Common myeloid progenitor, CD34-positive (primary cell): ENCODE measurements around the gene PPFIA1.

ENCODE experiments used
- CTCF ChIA-PET: fragments of 350-600 bp; sonication (Branson Sonifier 250); formaldehyde crosslinking; loops from one replicate; lab custom pipeline; 2021; ENCODE audit warnings: antibody characterized with exemption; lab: Charles Lee
- POLR2A ChIA-PET: fragments of 350-600 bp; sonication (Branson Sonifier 250); formaldehyde crosslinking; loops from one replicate; lab custom pipeline; 2021; ENCODE audit warnings: antibody characterized with exemption; lab: Charles Lee
- DNase-seq, 3 donors: peaks; one replicate each; pipeline versions ENCODE4 v3.0.0 to v3.0.0-alpha.2; 2013
- H3K27ac ChIP-seq, 2 experiments: 1 replicate in 1 of 2; 2 replicates in 1 of 2; pipeline ENCODE4 v1.7.0; 2013; ENCODE audit warnings: inconsistent platforms in 2 of 2, low read length in 2 of 2, mild to moderate bottlenecking in 2 of 2, low read depth in 1 of 2, moderate library complexity in 1 of 2; ENCODE audit not compliant: severe bottlenecking in 2 of 2, insufficient read depth in 1 of 2, poor library complexity in 1 of 2
- H3K27me3 ChIP-seq, 5 experiments: replicated peaks in 2 of 5; 1 replicate in 3 of 5; 2 replicates in 2 of 5; pipeline versions ENCODE4 v1.6.1 to v1.7.0; 2013; ENCODE audit warnings: low read length in 4 of 5, mild to moderate bottlenecking in 2 of 5, moderate library complexity in 2 of 5, inconsistent platforms in 1 of 5; ENCODE audit not compliant: insufficient read depth in 5 of 5, control insufficient read depth in 4 of 5
- H3K36me3 ChIP-seq, 4 experiments: 1 replicate in 2 of 4; 2 replicates in 2 of 4; pipeline versions ENCODE4 v1.6.1 to v1.7.0; 2013; ENCODE audit warnings: low read length in 3 of 4, control low read depth in 1 of 4, mild to moderate bottlenecking in 1 of 4; ENCODE audit not compliant: control insufficient read depth in 4 of 4, insufficient read depth in 4 of 4
- H3K4me1 ChIP-seq, 4 experiments: 1 replicate in 3 of 4; 2 replicates in 1 of 4; pipeline versions ENCODE4 v1.6.1 to v1.7.1; 2013; ENCODE audit warnings: low read length in 3 of 4, mild to moderate bottlenecking in 3 of 4, control low read depth in 1 of 4, inconsistent platforms in 1 of 4, moderate library complexity in 1 of 4; ENCODE audit not compliant: control insufficient read depth in 4 of 4, insufficient read depth in 4 of 4; ENCODE audit errors: control extremely low read depth in 1 of 4
- H3K4me3 ChIP-seq, 7 experiments: 1 replicate in 4 of 7; 2 replicates in 3 of 7; pipeline versions ENCODE4 v1.5.1 to v1.7.0; 2013; ENCODE audit warnings: mild to moderate bottlenecking in 7 of 7, low read length in 6 of 7, moderate library complexity in 6 of 7, inconsistent platforms in 2 of 7, low read depth in 2 of 7, control low read depth in 1 of 7; ENCODE audit not compliant: insufficient read depth in 4 of 7, control insufficient read depth in 1 of 7; ENCODE audit errors: extremely low read depth in 1 of 7
- H3K9me3 ChIP-seq, 5 experiments: 1 replicate in 4 of 5; 2 replicates in 1 of 5; pipeline versions ENCODE4 v1.6.1 to v1.7.1; 2013; ENCODE audit warnings: low read length in 4 of 5, mild to moderate bottlenecking in 2 of 5, inconsistent platforms in 1 of 5, low read depth in 1 of 5, moderate library complexity in 1 of 5; ENCODE audit not compliant: control insufficient read depth in 4 of 5, insufficient read depth in 2 of 5; ENCODE audit errors: control extremely low read depth in 1 of 5
- WGBS: methylation state at CpG from one replicate; pipeline ENCODE4 v1.1.5; 2013; ENCODE audit not compliant: insufficient coverage; 5-methylcytosine and 5-hydroxymethylcytosine counted together

The PPFIA1 gene

DNA sequence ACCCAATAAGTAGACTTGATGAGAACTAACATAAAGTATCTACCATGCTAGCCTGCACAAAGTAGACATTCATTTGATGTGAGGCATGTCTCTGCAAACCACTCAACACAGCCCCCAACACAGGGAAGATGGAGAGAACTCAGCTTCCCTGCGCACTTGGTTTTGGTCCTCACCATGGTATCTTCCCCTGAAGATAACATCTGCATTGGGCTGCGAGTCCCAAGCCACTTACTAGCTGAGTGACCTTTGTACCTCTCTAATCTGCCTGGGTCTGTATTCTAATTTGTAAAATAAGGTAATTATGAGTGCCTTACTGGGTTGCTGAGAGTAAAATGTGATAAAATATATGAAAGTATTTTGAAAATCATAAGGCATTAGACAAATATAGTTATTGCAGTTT, 30.7 kb downstream of the PPFIA1 start:
- ChIA-PET POLR2A (no interaction called here), CTCF (interaction anchor here (1.3 kb wide), 1 partner anchor 10 kb away, joined by 3 read pairs; no protein-coding TSS in a partner anchor)
- peaks cover 0 to 8% (median 4%) of the 10 kb centered on the region in 4 experiments for H3K4me1 ChIP-seq
- 100% methylated on average over 1 of the region's 2 CpGs for WGBS
- peaks cover 4 to 17% (median 9%) of the 10 kb centered on the region in 4 experiments for H3K36me3 ChIP-seq
- H3K27ac ChIP-seq = no peak overlapping the region
- no peak for DNase-seq
- no peaks in the 10 kb centered on the region for H3K9me3 ChIP-seq
- no peak overlapping the region for H3K4me3 ChIP-seq
- no peaks in the 10 kb centered on the region for H3K27me3 ChIP-seq

- Histone ChIP-seq H3K36me3 (peaks cover 4 to 17% (median 9%) of the 10 kb centered on the region in 4 experiments), H3K27me3 (no peaks in the 10 kb centered on the region), H3K9me3 (no peaks in the 10 kb centered on the region), H3K27ac (no peak overlapping the region), H3K4me1 (peaks cover 0 to 13% (median 7%) of the 10 kb centered on the region in 4 experiments), H3K4me3 (no peak overlapping the region)
- ChIA-PET CTCF (interaction anchor here (0.6 to 1.3 kb wide), 2 partner anchors 10 to 14 kb away, joined by 3 read pairs; no protein-coding TSS in a partner anchor), POLR2A (no interaction called here)
- 95% methylated on average over 10 of the region's 13 CpGs for WGBS
- no peak for DNase-seq
These were observed 31.4 kb downstream of the PPFIA1 start for GRCh38 chr11:70301721-70302418.

DNA sequence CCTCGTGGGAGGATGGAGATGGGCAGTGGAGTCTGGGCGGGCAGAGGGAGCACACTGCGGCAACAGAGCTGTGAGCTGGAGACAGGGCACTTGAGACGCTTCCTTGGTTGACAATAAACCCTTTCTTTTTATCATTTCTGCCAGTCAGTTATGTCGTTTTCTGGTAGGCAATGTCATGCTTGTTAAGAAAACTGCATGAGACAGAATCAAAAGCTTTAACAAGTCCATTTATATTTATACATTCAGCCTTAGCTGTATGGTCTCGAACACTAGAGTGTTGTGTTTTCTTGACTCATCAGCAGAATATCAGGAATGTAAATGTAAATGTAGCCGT, 31.9 kb downstream of the PPFIA1 start:
- Histone ChIP-seq H3K27ac (no peak overlapping the region), H3K4me1 (peaks cover 0 to 18% (median 8%) of the 10 kb centered on the region in 4 experiments), H3K9me3 (no peaks in the 10 kb centered on the region), H3K4me3 (no peak overlapping the region), H3K27me3 (no peaks in the 10 kb centered on the region), H3K36me3 (peaks cover 3 to 17% (median 9%) of the 10 kb centered on the region in 4 experiments)
- POLR2A ChIA-PET = no interaction called here
- 84% methylated on average over 3 of the region's 7 CpGs for WGBS
- CTCF ChIA-PET = interaction anchor here (1.3 kb wide), 1 partner anchor 11 kb away, joined by 3 read pairs; no protein-coding TSS in a partner anchor
- no peak for DNase-seq

DNA sequence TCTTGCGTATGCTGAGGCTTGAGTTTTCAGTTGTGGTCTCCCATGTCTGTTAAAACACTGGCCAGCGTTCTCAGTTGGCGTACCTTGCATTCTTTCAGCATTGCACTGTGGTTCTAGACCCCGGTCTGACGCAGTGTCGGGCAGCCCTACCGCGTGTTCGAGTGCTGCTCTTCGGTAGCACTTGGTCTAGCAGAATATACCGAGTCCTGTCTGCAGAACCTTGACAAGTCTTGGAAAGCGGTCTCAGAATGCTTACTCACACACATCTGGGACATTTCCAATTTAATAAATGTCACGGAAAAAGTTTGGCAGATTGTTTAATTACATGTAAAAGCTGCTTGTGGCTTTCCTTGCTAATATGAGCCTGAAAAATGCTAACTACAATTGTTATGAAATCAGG, 32.6 kb downstream of the PPFIA1 start:
- Histone ChIP-seq H3K4me3 (peak overlapping the region in 2 of 7 experiments; percentile 25 to 36), H3K27me3 (no peaks in the 10 kb centered on the region), H3K27ac (no peak overlapping the region), H3K9me3 (no peaks in the 10 kb centered on the region), H3K36me3 (peaks cover 3 to 17% (median 9%) of the 10 kb centered on the region in 4 experiments), H3K4me1 (peaks cover 0 to 20% (median 8%) of the 10 kb centered on the region in 4 experiments)
- peak in 2 of 3 donors; percentile 13 to 29 for DNase-seq
- POLR2A ChIA-PET = no interaction called here
- WGBS = 32% methylated on average over 11 of the region's 13 CpGs
- CTCF ChIA-PET = interaction anchor here (1.1 kb wide), 1 partner anchor 9 kb away, joined by 3 read pairs; no protein-coding TSS in a partner anchor

GRCh38 chr11:70304208-70304603, 33.7 kb downstream of the PPFIA1 start:
- WGBS = 100% methylated on average over 2 of the region's 2 CpGs
- ChIA-PET CTCF (no interaction called here), POLR2A (no interaction called here)
- no peak for DNase-seq
- H3K36me3 ChIP-seq = peaks cover 3 to 17% (median 7%) of the 10 kb centered on the region in 4 experiments
- no peak overlapping the region for H3K27ac ChIP-seq
- no peaks in the 10 kb centered on the region for H3K9me3 ChIP-seq
- H3K4me1 ChIP-seq = peaks cover 0 to 20% (median 8%) of the 10 kb centered on the region in 4 experiments
- no peaks in the 10 kb centered on the region for H3K27me3 ChIP-seq
- H3K4me3 ChIP-seq = no peak overlapping the region

DNA sequence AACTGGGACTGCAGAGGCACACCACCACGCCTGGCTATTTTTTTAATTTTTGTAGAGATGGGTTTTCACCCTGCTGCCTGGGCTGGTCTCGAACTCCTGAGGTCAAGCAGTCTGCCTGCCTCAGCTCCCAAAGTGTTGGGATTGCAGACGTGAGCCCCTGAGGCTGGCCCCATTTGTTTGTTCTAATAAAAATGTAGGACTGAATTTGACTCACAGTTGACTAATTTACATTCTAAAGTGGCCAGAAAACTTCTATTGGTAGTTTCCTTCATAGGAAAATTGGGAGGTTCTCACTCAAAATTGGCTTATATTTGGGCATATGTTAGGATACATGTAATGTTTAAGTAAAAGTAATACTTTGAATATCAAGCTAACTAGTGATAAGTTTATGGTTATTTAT, 35.0 kb downstream of the PPFIA1 start:
- H3K4me1 ChIP-seq = peaks cover 0 to 20% (median 8%) of the 10 kb centered on the region in 4 experiments
- POLR2A ChIA-PET = no interaction called here

GRCh38 chr11:70306586-70307033, 36.1 kb downstream of the PPFIA1 start:
- peaks cover 0 to 20% (median 8%) of the 10 kb centered on the region in 4 experiments for H3K4me1 ChIP-seq
- no peak overlapping the region for H3K4me3 ChIP-seq
- peaks cover 3 to 9% (median 6%) of the 10 kb centered on the region in 4 experiments for H3K36me3 ChIP-seq
- whole genome bisulfite sequencing = 48% methylated on average over 2 of the region's 4 CpGs
- ChIA-PET POLR2A (no interaction called here), CTCF (no interaction called here)
- no peaks in the 10 kb centered on the region for H3K27me3 ChIP-seq
- DNase-seq = peak in 2 of 3 donors; percentile 49 to 71
- H3K27ac ChIP-seq = no peak overlapping the region
- no peaks in the 10 kb centered on the region for H3K9me3 ChIP-seq

More for the DNA sequence above, 35.0 kb downstream of the PPFIA1 start:
- Histone ChIP-seq H3K27me3 (no peaks in the 10 kb centered on the region), H3K36me3 (peaks cover 3 to 14% (median 5%) of the 10 kb centered on the region in 4 experiments), H3K9me3 (no peaks in the 10 kb centered on the region), H3K4me3 (no peak overlapping the region), H3K27ac (no peak overlapping the region)
- DNase-seq = no peak
- no CpG with 5 or more reads among the region's 3 CpGs for WGBS
- CTCF ChIA-PET = no interaction called here
